ENCODE measurements around the gene ZBTB20. TPM values are rescaled to one million over a fixed set of nuclear protein-coding genes. Genes with fewer than 3 reads are reported as not detected.

The ZBTB20 gene
- total RNA-seq, 2 donors from 2014 or later: 112 to 120 TPM

- no peak for DNase-seq (ENCODE audit: low spot score)
- Histone ChIP-seq H3K4me3 (no peak overlapping the region), H3K4me1 (ENCODE audit: control insufficient read depth in 1 of 2, low read depth in 2 of 2) (peaks cover 13 to 17% of the 10 kb centered on the region in 2 donors), H3K36me3 (no peaks in the 10 kb centered on the region), H3K9me3 (no peaks in the 10 kb centered on the region), H3K27ac (no peak overlapping the region), H3K27me3 (replicated peaks; ENCODE audit: insufficient read depth) (no peaks in the 10 kb centered on the region)
- no peak for ATAC-seq (ENCODE audit: insufficient number of reproducible peaks, low FRiP score, low read depth)
- TF ChIP-seq CTCF (IDR thresholded peaks at IDR 0.05): no peak
Measured at GRCh38 chr3:114645392-114645791, 501.7 kb downstream of the ZBTB20 start.

- ATAC-seq (ENCODE audit: insufficient number of reproducible peaks, low FRiP score, low read depth) (no peak), DNase-seq (ENCODE audit: low spot score) (no peak)
- H3K27ac ChIP-seq: no peak overlapping the region
- H3K27me3 ChIP-seq (replicated peaks; ENCODE audit: insufficient read depth): no peaks in the 10 kb centered on the region
- H3K9me3 ChIP-seq: no peaks in the 10 kb centered on the region
- peaks cover 4 to 11% of the 10 kb centered on the region in 2 donors for H3K4me1 ChIP-seq (ENCODE audit: control insufficient read depth in 1 of 2, low read depth in 2 of 2)
- no peaks in the 10 kb centered on the region for H3K36me3 ChIP-seq
- H3K4me3 ChIP-seq: no peak overlapping the region
- no peak for TF ChIP-seq CTCF (IDR thresholded peaks at IDR 0.05)
Measured at GRCh38 chr3:114644367-114644766, 502.7 kb downstream of the ZBTB20 start.

- no peak for TF ChIP-seq CTCF (IDR thresholded peaks at IDR 0.05)
- Histone ChIP-seq H3K27me3 (replicated peaks; ENCODE audit: insufficient read depth) (no peaks in the 10 kb centered on the region), H3K27ac (no peak overlapping the region), H3K9me3 (no peaks in the 10 kb centered on the region), H3K4me1 (ENCODE audit: control insufficient read depth in 1 of 2, low read depth in 2 of 2) (peaks cover 0 to 6% of the 10 kb centered on the region in 2 donors), H3K4me3 (no peak overlapping the region), H3K36me3 (no peaks in the 10 kb centered on the region)
- DNase-seq (ENCODE audit: low spot score) (no peak), ATAC-seq (ENCODE audit: insufficient number of reproducible peaks, low FRiP score, low read depth) (no peak)
Measured at GRCh38 chr3:114642951-114643741, 503.9 kb downstream of the ZBTB20 start.

- no peak for ATAC-seq (ENCODE audit: insufficient number of reproducible peaks, low FRiP score, low read depth)
- Histone ChIP-seq H3K9me3 (peaks cover 7% of the 10 kb centered on the region), H3K27ac (no peak overlapping the region), H3K4me3 (no peak overlapping the region), H3K27me3 (replicated peaks; ENCODE audit: insufficient read depth) (no peaks in the 10 kb centered on the region), H3K36me3 (peaks cover 3% of the 10 kb centered on the region), H3K4me1 (ENCODE audit: control insufficient read depth in 1 of 2, low read depth in 2 of 2) (no peaks in the 10 kb centered on the region)
- no peak for DNase-seq (ENCODE audit: low spot score)
- TF ChIP-seq CTCF (IDR thresholded peaks at IDR 0.05): no peak
Measured at GRCh38 chr3:114640126-114640525, 507.0 kb downstream of the ZBTB20 start.

GRCh38 chr3:114639171-114639570, 507.9 kb downstream of the ZBTB20 start:
- no peak for TF ChIP-seq CTCF (IDR thresholded peaks at IDR 0.05)

More at GRCh38 chr3:114639171-114639570, 507.9 kb downstream of the ZBTB20 start:
- Histone ChIP-seq H3K4me1 (ENCODE audit: control insufficient read depth in 1 of 2, low read depth in 2 of 2) (no peaks in the 10 kb centered on the region), H3K27me3 (replicated peaks; ENCODE audit: insufficient read depth) (no peaks in the 10 kb centered on the region), H3K4me3 (no peak overlapping the region), H3K27ac (no peak overlapping the region), H3K36me3 (peaks cover 3% of the 10 kb centered on the region), H3K9me3 (peaks cover 8% of the 10 kb centered on the region)
- DNase-seq (ENCODE audit: low spot score) (no peak), ATAC-seq (ENCODE audit: insufficient number of reproducible peaks, low FRiP score, low read depth) (no peak)
